Pancreas (tissue), 10 donors: ENCODE results near the gene ADCY5. TPM values are rescaled to one million over a fixed set of nuclear protein-coding genes. Genes with fewer than 3 reads are reported as not detected.

Experiments
- ATAC-seq, 4 donors: fragments of 200-7000 bp; cut with Tn5 transposase; one replicate each; pipeline versions ENCODE4 v1.8.0 to v1.9.1; 2020; ENCODE audit warnings: mild to moderate bottlenecking in 4 of 4, moderate library complexity in 4 of 4
- DNase-seq, 6 donors: peaks; one replicate each; pipeline ENCODE4 v3.0.0-alpha.2; 2020
- FAIRE-seq: peaks from 2 replicates; lab custom pipeline; 2012; peaks lifted over from hg19 to GRCh38; lab: Jason Lieb, UNC
- H3K27ac ChIP-seq, 4 donors: fragments of 200-600 bp; sonication (generic); 1 replicate in 3 of 4; 2 replicates in 1 of 4; pipeline versions ENCODE4 v1.5.0 to v1.8.0; 2020
- H3K27me3 ChIP-seq, 4 donors: fragments of 200-600 bp; one replicate each; pipeline ENCODE4 v1.8.0; 2021
- H3K36me3 ChIP-seq, 3 donors: fragments of 200-600 bp; sonication (generic) in 1 of 3; one replicate each; pipeline versions ENCODE4 v1.5.0 to v1.8.0; 2020 to 2021
- H3K4me1 ChIP-seq, 3 donors: fragments of 200-600 bp; one replicate each; pipeline ENCODE4 v1.8.0; 2021
- H3K4me3 ChIP-seq, 4 donors: fragments of 200-600 bp; sonication (generic) in 2 of 4; one replicate each; pipeline versions ENCODE4 v1.5.0 to v1.8.0; 2020 to 2021
- H3K9me3 ChIP-seq, 4 donors: fragments of 200-600 bp; one replicate each; pipeline ENCODE4 v1.8.0; 2021
- CTCF ChIP-seq, 4 donors: fragments of 200-600 bp; sonication (generic) in 3 of 4; IDR thresholded peaks; one replicate each; pipeline versions ENCODE4 v1.5.0 to v1.8.0; 2021; ENCODE audit warnings: antibody characterized with exemption in 4 of 4
- WGBS, 2 donors: extraction: QIAGEN DNeasy Blood & Tissue Kit; methylation state at CpG; one replicate each; pipeline ENCODE4 v1.1.7; 2013; 5-methylcytosine and 5-hydroxymethylcytosine counted together
- intact Hi-C, 3 donors: fragments of 100-400 bp; cut with DNase I; formaldehyde crosslinking; loops; one replicate each; pipeline versions ENCODE4 v1.11.1 to v1.14.2; 2022
- polyA plus RNA-seq, 2 donors: library from polyadenylated mRNA; stranded (reverse); fragments of 200-250 nt; gene quantifications; one replicate each; pipeline ENCODE4 v1.2.3, GENCODE V29; 2013
- total RNA-seq, 6 donors: library from RNA; stranded (reverse); fragmentation: NEBNext Ultra II Directional in 4 of 6; extraction: Animal tissue kit (Norgen Biotek cat#: 25700) in 4 of 6; gene quantifications; one replicate each; pipeline versions ENCODE4 v1.2.1 to v1.2.4, GENCODE V29; 2021 to 2023
- donor health status: healthy with polysubstance abuse.
- donor health status: DM: no; HTN: no; CAD: no; lungs with moderate emphysema.
- donor health status: DM: no; HTN: no; CAD: no.
- donor health status: control.
- donor health status: control.
- donor health status: Bipolar disorder and iron deficiency.
- donor health status: DM: yes; HTN: yes; CAD: no.
- donor health status: DM: no; HTN: no; CAD: no.
- donor health status: DM: no; HTN: no; CAD: no.
- donor health status: DM: yes; HTN: yes; CAD: no.

ADCY5 gene
- total and polyA plus RNA-seq, 8 donors, result 6.0 to 13.4 (median 9.6) TPM

GRCh38 chr3:123385499-123385898 lies 63.4 kb downstream of the ADCY5 start:
- Histone ChIP-seq H3K9me3 (no peaks in the 10 kb centered on the region), H3K36me3 (no peaks in the 10 kb centered on the region), H3K4me1 (peaks cover 0 to 13% (median 0%) of the 10 kb centered on the region in 3 donors), H3K4me3 (no peak overlapping the region), H3K27me3 (no peaks in the 10 kb centered on the region), H3K27ac (no peak overlapping the region)
- FAIRE-seq (no peak), DNase-seq (no peak), ATAC-seq (no peak)
- intact Hi-C loops, result no loop called here
- no peak for TF ChIP-seq CTCF (IDR thresholded peaks at IDR 0.05)
- 82 to 87% methylated on average over 4 of the region's 4 CpGs for WGBS, 2 donors

- intact Hi-C loops, result no loop called here
These were observed 63.9 kb downstream of the ADCY5 start for GRCh38 chr3:123385001-123385401.

GRCh38 chr3:123384256-123384655 lies 64.6 kb downstream of the ADCY5 start:
- no peak for TF ChIP-seq CTCF (IDR thresholded peaks at IDR 0.05)
- intact Hi-C loops, result no loop called here
- DNase-seq (no peak), ATAC-seq (no peak), FAIRE-seq (no peak)
- WGBS, 2 donors, result 85 to 90% methylated on average over 8 of the region's 8 CpGs
- Histone ChIP-seq H3K4me3 (no peak overlapping the region), H3K27me3 (no peaks in the 10 kb centered on the region), H3K9me3 (no peaks in the 10 kb centered on the region), H3K36me3 (no peaks in the 10 kb centered on the region), H3K27ac (no peak overlapping the region), H3K4me1 (peaks cover 0 to 13% (median 0%) of the 10 kb centered on the region in 3 donors)

More at GRCh38 chr3:123385001-123385401, 63.9 kb downstream of the ADCY5 start:
- H3K27ac ChIP-seq, result no peak overlapping the region
- FAIRE-seq, result no peak
- H3K27me3 ChIP-seq, result no peaks in the 10 kb centered on the region
- H3K4me3 ChIP-seq, result no peak overlapping the region
- H3K4me1 ChIP-seq, result peaks cover 0 to 13% (median 0%) of the 10 kb centered on the region in 3 donors
- peak in 1 of 4 donors; percentile 33 for ATAC-seq
- no peak for DNase-seq
- no peaks in the 10 kb centered on the region for H3K9me3 ChIP-seq
- no peaks in the 10 kb centered on the region for H3K36me3 ChIP-seq
- TF ChIP-seq CTCF (IDR thresholded peaks at IDR 0.05), result no peak
- WGBS, 2 donors, result 36 to 59% methylated on average over 9 of the region's 9 CpGs

GRCh38 chr3:123383091-123384053 lies 65.5 kb downstream of the ADCY5 start:
- no peak for FAIRE-seq
- ATAC-seq, result no peak
- Histone ChIP-seq H3K27me3 (no peaks in the 10 kb centered on the region), H3K4me1 (peaks cover 0 to 13% (median 0%) of the 10 kb centered on the region in 3 donors), H3K4me3 (no peak overlapping the region), H3K36me3 (no peaks in the 10 kb centered on the region), H3K27ac (no peak overlapping the region), H3K9me3 (no peaks in the 10 kb centered on the region)
- DNase-seq, result no peak
- intact Hi-C loops, result no loop called here
- no peak for TF ChIP-seq CTCF (IDR thresholded peaks at IDR 0.05)
- 78 to 80% methylated on average over 26 of the region's 26 CpGs for WGBS, 2 donors

GRCh38 chr3:123380261-123380660 lies 68.6 kb downstream of the ADCY5 start:
- ATAC-seq (no peak), FAIRE-seq (no peak), DNase-seq (no peak)
- H3K4me1 ChIP-seq, result no peaks in the 10 kb centered on the region
- no peak for TF ChIP-seq CTCF (IDR thresholded peaks at IDR 0.05)
- no peaks in the 10 kb centered on the region for H3K9me3 ChIP-seq
- no peaks in the 10 kb centered on the region for H3K36me3 ChIP-seq
- no peak overlapping the region for H3K4me3 ChIP-seq
- intact Hi-C loops, result no loop called here
- H3K27ac ChIP-seq, result no peak overlapping the region
- 74 to 83% methylated on average over 3 of the region's 3 CpGs for WGBS, 2 donors
- H3K27me3 ChIP-seq, result no peaks in the 10 kb centered on the region
